Sigmoid colon (tissue), 4 donors: ENCODE data around the gene CCDC191.

Experiments
- EP300 ChIP-seq, 4 donors: sonication (generic); formaldehyde crosslinking; IDR thresholded peaks; one replicate each; pipeline ENCODE4 v1.6.1; 2017; ENCODE audit warnings: antibody characterized with exemption in 4 of 4
- POLR2A ChIP-seq, 2 donors: fragments of 450-650 bp; IDR thresholded peaks; one replicate each; pipeline ENCODE4 v1.6.1; 2016; ENCODE audit warnings: antibody characterized with exemption in 2 of 2, mild to moderate bottlenecking in 2 of 2, moderate library complexity in 2 of 2
- POLR2AphosphoS5 ChIP-seq, 4 donors: sonication (generic); formaldehyde crosslinking; IDR thresholded peaks; one replicate each; pipeline ENCODE4 v1.6.1; 2017; ENCODE audit warnings: antibody characterized with exemption in 4 of 4
- TF ChIP-seq, protein P1 (sequence below), 4 experiments: fragments of 450-650 bp in 3 of 4; fragments of 200-600 bp in 1 of 4; IDR thresholded peaks; one replicate each; pipeline ENCODE4 v1.5.1; 2016 to 2019; ENCODE audit warnings: antibody characterized with exemption in 4 of 4, mild to moderate bottlenecking in 3 of 4, moderate library complexity in 2 of 4

DNA sequence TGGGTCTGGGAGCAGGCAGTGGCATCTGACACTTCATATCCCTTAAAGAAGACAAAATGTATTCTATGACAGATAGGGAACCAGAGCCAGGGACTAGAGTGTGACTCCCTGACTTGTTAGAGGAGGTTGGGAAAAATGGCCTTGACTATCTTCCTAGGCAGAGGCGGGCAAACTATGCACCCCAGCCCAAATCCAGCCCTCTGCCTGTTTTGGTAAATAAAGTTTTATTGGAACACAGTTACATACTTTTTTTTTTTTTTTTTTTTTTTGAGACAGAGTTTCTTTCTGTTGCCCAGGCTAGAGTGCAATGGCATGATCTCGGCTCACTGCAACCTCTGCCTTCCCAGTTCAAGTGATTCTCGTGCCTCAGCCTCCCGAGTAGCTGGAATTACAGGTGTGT, 47.5 kb upstream of the CCDC191 start:
- TF ChIP-seq, protein P1, sequence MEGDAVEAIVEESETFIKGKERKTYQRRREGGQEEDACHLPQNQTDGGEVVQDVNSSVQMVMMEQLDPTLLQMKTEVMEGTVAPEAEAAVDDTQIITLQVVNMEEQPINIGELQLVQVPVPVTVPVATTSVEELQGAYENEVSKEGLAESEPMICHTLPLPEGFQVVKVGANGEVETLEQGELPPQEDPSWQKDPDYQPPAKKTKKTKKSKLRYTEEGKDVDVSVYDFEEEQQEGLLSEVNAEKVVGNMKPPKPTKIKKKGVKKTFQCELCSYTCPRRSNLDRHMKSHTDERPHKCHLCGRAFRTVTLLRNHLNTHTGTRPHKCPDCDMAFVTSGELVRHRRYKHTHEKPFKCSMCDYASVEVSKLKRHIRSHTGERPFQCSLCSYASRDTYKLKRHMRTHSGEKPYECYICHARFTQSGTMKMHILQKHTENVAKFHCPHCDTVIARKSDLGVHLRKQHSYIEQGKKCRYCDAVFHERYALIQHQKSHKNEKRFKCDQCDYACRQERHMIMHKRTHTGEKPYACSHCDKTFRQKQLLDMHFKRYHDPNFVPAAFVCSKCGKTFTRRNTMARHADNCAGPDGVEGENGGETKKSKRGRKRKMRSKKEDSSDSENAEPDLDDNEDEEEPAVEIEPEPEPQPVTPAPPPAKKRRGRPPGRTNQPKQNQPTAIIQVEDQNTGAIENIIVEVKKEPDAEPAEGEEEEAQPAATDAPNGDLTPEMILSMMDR (IDR thresholded peaks at IDR 0.05): no peak
- TF ChIP-seq POLR2A (IDR thresholded peaks at IDR 0.05): no peak
- TF ChIP-seq POLR2AphosphoS5 (IDR thresholded peaks at IDR 0.05): no peak
- TF ChIP-seq EP300 (IDR thresholded peaks at IDR 0.05): no peak
